Upper lobe of left lung (tissue), 6 donors: ENCODE measurements around the gene ACP4. TPM values are rescaled to one million over a fixed set of nuclear protein-coding genes. Genes with fewer than 3 reads are reported as not detected.

Experiments
- ATAC-seq, 2 donors: fragments of 200-7000 bp; cut with Tn5 transposase; one replicate each; pipeline ENCODE4 v1.9.1; 2022; ENCODE audit warnings: mild to moderate bottlenecking in 2 of 2, moderate library complexity in 2 of 2; ENCODE audit not compliant: low FRiP score in 2 of 2
- DNase-seq, 2 donors: peaks; one replicate each; pipeline ENCODE4 v3.0.0-alpha.2; 2019 to 2020
- H3K27ac ChIP-seq, 4 donors: fragments of 200-600 bp; sonication (generic); one replicate each; pipeline ENCODE4 v1.5.1; 2016 to 2019
- H3K27me3 ChIP-seq, 4 donors: fragments of 200-600 bp; sonication (generic); one replicate each; pipeline ENCODE4 v1.5.1; 2017 to 2019
- H3K36me3 ChIP-seq, 4 donors: fragments of 200-600 bp; sonication (generic); one replicate each; pipeline ENCODE4 v1.5.1; 2016 to 2019
- H3K4me1 ChIP-seq, 4 donors: fragments of 200-600 bp; sonication (generic); one replicate each; pipeline ENCODE4 v1.5.1; 2018 to 2019
- H3K4me3 ChIP-seq, 4 donors: fragments of 200-600 bp; sonication (generic); one replicate each; pipeline ENCODE4 v1.5.1; 2017 to 2019; ENCODE audit warnings: mild to moderate bottlenecking in 2 of 4, moderate library complexity in 1 of 4
- H3K9me3 ChIP-seq, 4 donors: fragments of 200-600 bp; sonication (generic); one replicate each; pipeline ENCODE4 v1.5.1; 2018 to 2019
- CTCF ChIP-seq, 6 experiments: fragments of 450-650 bp in 4 of 6; fragments of 200-600 bp in 2 of 6; sonication (generic) in 2 of 6; IDR thresholded peaks; one replicate each; pipeline ENCODE4 v1.5.1; 2016 to 2019; ENCODE audit warnings: antibody characterized with exemption in 6 of 6
- EP300 ChIP-seq, 4 donors: sonication (generic); formaldehyde crosslinking; IDR thresholded peaks; one replicate each; pipeline ENCODE4 v1.5.1; 2017; ENCODE audit warnings: antibody characterized with exemption in 4 of 4, control low read depth in 2 of 4
- POLR2A ChIP-seq, 4 donors: fragments of 450-650 bp; IDR thresholded peaks; one replicate each; pipeline ENCODE4 v1.5.1; 2016 to 2017; ENCODE audit warnings: antibody characterized with exemption in 4 of 4, mild to moderate bottlenecking in 2 of 4
- POLR2AphosphoS5 ChIP-seq, 2 donors: sonication (generic); formaldehyde crosslinking; IDR thresholded peaks; one replicate each; pipeline ENCODE4 v1.5.1; 2017; ENCODE audit warnings: antibody characterized with exemption in 2 of 2
- WGBS, 2 donors: methylation state at CpG; one replicate each; pipeline ENCODE4 v1.1.5; 2017 to 2018; 5-methylcytosine and 5-hydroxymethylcytosine counted together
- total RNA-seq, 6 donors: library from RNA; depleted of rRNA in 4 of 6; stranded (reverse); fragments of >200 nt in 4 of 6; gene quantifications; one replicate each; pipeline versions ENCODE4 v1.1.0 to v1.2.1, GENCODE V29; 2016 to 2021
- donor health status: DM: no; HTN: no; CAD: no; lungs with moderate emphysema.
- donor health status: DM: no; HTN: yes; CAD: no; lungs with severe emphysema.

ACP4 gene
- total RNA-seq, 6 donors from 2014 or later = not detected

- no peak for ATAC-seq
- H3K4me3 ChIP-seq = no peak within 1 kb of the TSS
- TF ChIP-seq POLR2AphosphoS5 (IDR thresholded peaks at IDR 0.05) (no peak), CTCF (IDR thresholded peaks at IDR 0.05) (no peak), POLR2A (IDR thresholded peaks at IDR 0.05) (no peak), EP300 (IDR thresholded peaks at IDR 0.05) (no peak)
- no peaks in the 10 kb centered on the region for H3K36me3 ChIP-seq
- WGBS, 2 donors = 59 to 68% methylated on average over 8 of the region's 8 CpGs
- peaks cover 4 to 16% (median 10%) of the 10 kb centered on the region in 4 donors for H3K4me1 ChIP-seq
- no peak for DNase-seq
- H3K27me3 ChIP-seq = peaks cover 0 to 8% (median 3%) of the 10 kb centered on the region in 4 donors
- no peaks in the 10 kb centered on the region for H3K9me3 ChIP-seq
- H3K27ac ChIP-seq = no peak within 1 kb of the TSS
Observed at GRCh38 chr19:50833117-50833801, 43.0 kb downstream of the ACP4 start, which contains the start of gene KLK15. Gene KLK15, minus strand, starts transcription at chr19:50833574. Its CDS starts 2,082 bp downstream, at chr19:50831492.

- Histone ChIP-seq H3K4me1 (peaks cover 4 to 16% (median 10%) of the 10 kb centered on the region in 4 donors), H3K9me3 (no peaks in the 10 kb centered on the region), H3K27ac (no peak overlapping the region), H3K36me3 (no peaks in the 10 kb centered on the region), H3K27me3 (peaks cover 0 to 8% (median 3%) of the 10 kb centered on the region in 4 donors), H3K4me3 (no peak overlapping the region)
- DNase-seq = no peak
- TF ChIP-seq POLR2AphosphoS5 (IDR thresholded peaks at IDR 0.05) (no peak), EP300 (IDR thresholded peaks at IDR 0.05) (no peak), CTCF (IDR thresholded peaks at IDR 0.05) (no peak), POLR2A (IDR thresholded peaks at IDR 0.05) (no peak)
- no peak for ATAC-seq
- 91 to 95% methylated on average over 6 of the region's 6 CpGs for WGBS, 2 donors
Observed at GRCh38 chr19:50833802-50834167, 43.6 kb downstream of the ACP4 start.

GRCh38 chr19:50835103-50835784 lies 45.0 kb downstream of the ACP4 start:
- DNase-seq = peak in 1 of 2 donors; percentile 40
- 34 to 36% methylated on average over 11 to 13 of the region's 13 CpGs for WGBS, 2 donors
- TF ChIP-seq CTCF (IDR thresholded peaks at IDR 0.05) = no peak
- TF ChIP-seq EP300 (IDR thresholded peaks at IDR 0.05) = no peak
- TF ChIP-seq POLR2A (IDR thresholded peaks at IDR 0.05) = no peak
- TF ChIP-seq POLR2AphosphoS5 (IDR thresholded peaks at IDR 0.05) = no peak
- Histone ChIP-seq H3K4me3 (peak overlapping the region; percentile 39 to 59 (median 56)), H3K36me3 (no peaks in the 10 kb centered on the region), H3K27ac (no peak overlapping the region), H3K4me1 (peaks cover 4 to 16% (median 10%) of the 10 kb centered on the region in 4 donors), H3K27me3 (peaks cover 0 to 8% (median 3%) of the 10 kb centered on the region in 4 donors), H3K9me3 (no peaks in the 10 kb centered on the region)
- ATAC-seq = peak in 1 of 2 donors; percentile 13

GRCh38 chr19:50835785-50836542 lies 45.7 kb downstream of the ACP4 start:
- H3K4me1 ChIP-seq = peaks cover 4 to 16% (median 10%) of the 10 kb centered on the region in 4 donors
- WGBS, 2 donors = 5% methylated on average over 44 to 45 of the region's 67 CpGs
- DNase-seq (peak; percentile 72 to 97), ATAC-seq (peak; percentile 80 to 96)
- peak overlapping the region; percentile 39 to 59 (median 56) for H3K4me3 ChIP-seq
- no peak overlapping the region for H3K27ac ChIP-seq
- H3K9me3 ChIP-seq = no peaks in the 10 kb centered on the region
- TF ChIP-seq CTCF (IDR thresholded peaks at IDR 0.05) (no peak), POLR2A (IDR thresholded peaks at IDR 0.05) (peak in 1 of 4 donors; percentile 72)
- H3K27me3 ChIP-seq = peaks cover 0 to 8% (median 3%) of the 10 kb centered on the region in 4 donors
- no peaks in the 10 kb centered on the region for H3K36me3 ChIP-seq
